Large intestine (tissue), 3 donors: Measurements from ENCODE around the gene STYXL1. TPM values are rescaled to one million over a fixed set of nuclear protein-coding genes. Genes with fewer than 3 reads are reported as not detected.

Experiments used
- DNase-seq, 2 donors: peaks; one replicate each; pipeline versions ENCODE4 v3.0.0 to v3.0.0-alpha.2; 2013
- H3K27ac ChIP-seq: one replicate; pipeline ENCODE4 v1.5.1; 2013; ENCODE audit warnings: low read length
- H3K27me3 ChIP-seq: 2 replicates; pipeline ENCODE4 v1.6.1; 2013; ENCODE audit warnings: low read length; ENCODE audit not compliant: control insufficient read depth, insufficient read depth
- H3K36me3 ChIP-seq: 2 replicates; pipeline ENCODE4 v1.6.1; 2013; ENCODE audit warnings: low read length; ENCODE audit not compliant: control insufficient read depth, insufficient read depth
- H3K4me1 ChIP-seq: one replicate; pipeline ENCODE4 v1.6.1; 2013; ENCODE audit warnings: low read length; ENCODE audit not compliant: control insufficient read depth, insufficient read depth
- H3K4me3 ChIP-seq: one replicate; pipeline ENCODE4 v1.5.1; 2013; ENCODE audit warnings: low read length
- H3K9me3 ChIP-seq: one replicate; pipeline ENCODE4 v1.6.1; 2013; ENCODE audit warnings: mild to moderate bottlenecking, low read depth, low read length, moderate library complexity; ENCODE audit not compliant: control insufficient read depth
- WGBS: methylation state at CpG from one replicate; pipeline ENCODE4 v1.1.5; 2013; ENCODE audit warnings: low lambda C conversion rate; ENCODE audit not compliant: insufficient coverage; 5-methylcytosine and 5-hydroxymethylcytosine counted together
- polyA plus RNA-seq: library from polyadenylated mRNA; unstranded; fragments of 120-200 nt; gene quantifications from one replicate; pipeline ENCODE4 v1.2.1, GENCODE V29; 2013

Gene STYXL1
- polyA plus RNA-seq, 1 donor: 55.1 TPM

DNA sequence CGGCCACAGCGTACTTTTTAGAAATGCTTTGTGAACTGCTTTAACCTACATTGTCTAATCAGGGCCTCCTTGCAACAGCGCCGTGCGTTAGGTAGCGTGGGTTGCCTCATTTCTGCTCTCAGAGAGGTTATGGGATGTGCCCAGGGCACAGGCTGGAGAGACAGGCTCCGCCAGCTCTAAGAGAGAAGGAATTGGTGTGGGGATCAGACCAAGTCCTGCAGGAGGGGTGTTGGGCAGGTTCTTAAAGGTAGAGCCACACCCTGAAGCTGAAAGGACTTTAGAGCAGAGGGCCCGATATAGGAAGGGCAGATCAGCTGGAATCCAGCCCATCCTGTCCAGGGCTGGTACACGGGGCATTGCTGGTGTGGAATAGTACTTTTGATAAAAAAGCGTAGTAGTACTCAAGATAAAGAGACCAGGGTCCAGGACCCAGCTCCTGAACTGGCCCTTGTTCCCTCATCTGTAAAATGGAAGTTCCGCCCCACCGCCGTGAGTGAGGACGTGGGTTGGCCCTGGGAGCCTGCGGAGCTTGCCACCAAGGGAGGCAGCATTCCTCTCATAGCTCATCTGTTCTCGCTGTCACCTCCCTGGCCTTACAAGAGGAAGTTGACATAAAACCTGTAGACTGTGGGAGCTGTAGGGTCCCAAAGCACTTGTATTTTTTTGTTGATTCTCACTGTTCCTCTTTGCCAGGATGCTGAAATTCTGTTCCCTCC lies 90.6 kb downstream of the STYXL1 start:
- no peaks in the 10 kb centered on the region for H3K9me3 ChIP-seq
- H3K4me1 ChIP-seq: peaks cover 29% of the 10 kb centered on the region
- H3K27me3 ChIP-seq: no peaks in the 10 kb centered on the region
- no peak overlapping the region for H3K4me3 ChIP-seq
- DNase-seq: peak; percentile 83 to 94
- H3K27ac ChIP-seq: peak overlapping the region; percentile 92
- WGBS: no CpG with 5 or more reads among the region's 16 CpGs
- peaks cover 35% of the 10 kb centered on the region for H3K36me3 ChIP-seq

DNA sequence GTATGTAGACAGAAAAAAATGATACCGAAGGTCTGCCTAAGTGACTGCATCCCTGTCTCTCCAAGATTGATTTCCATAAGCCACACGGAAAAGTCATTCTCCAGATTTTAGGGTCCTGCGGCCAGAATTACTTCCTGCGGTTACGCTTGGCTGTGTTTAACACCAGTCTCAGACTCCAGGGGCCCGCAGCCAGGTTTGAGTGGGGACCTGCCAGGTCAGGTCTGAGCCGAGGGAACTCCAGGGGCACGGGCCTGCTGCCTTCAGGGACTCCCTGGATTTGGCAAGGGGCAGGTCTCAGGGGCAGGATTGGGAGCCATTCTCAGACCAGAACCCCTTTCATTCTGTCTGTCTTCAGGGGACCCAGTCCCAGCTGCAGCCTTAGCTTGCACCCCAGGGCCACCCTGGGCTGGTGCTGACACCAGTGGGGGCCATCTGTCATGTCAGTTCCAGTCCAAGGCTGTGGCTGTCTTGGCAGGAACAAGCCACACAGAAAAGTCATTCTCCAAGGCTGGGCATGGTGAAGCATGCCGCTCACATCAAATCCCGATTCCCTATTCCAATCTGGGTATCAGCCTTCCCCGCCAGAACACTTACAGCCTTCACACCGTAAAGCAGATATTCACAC lies 92.4 kb downstream of the STYXL1 start:
- peaks cover 26% of the 10 kb centered on the region for H3K36me3 ChIP-seq
- H3K27ac ChIP-seq: no peak overlapping the region
- no peaks in the 10 kb centered on the region for H3K9me3 ChIP-seq
- H3K4me1 ChIP-seq: peaks cover 29% of the 10 kb centered on the region
- DNase-seq: no peak
- H3K4me3 ChIP-seq: no peak overlapping the region
- no CpG with 5 or more reads among the region's 12 CpGs for WGBS
- H3K27me3 ChIP-seq: no peaks in the 10 kb centered on the region

DNA sequence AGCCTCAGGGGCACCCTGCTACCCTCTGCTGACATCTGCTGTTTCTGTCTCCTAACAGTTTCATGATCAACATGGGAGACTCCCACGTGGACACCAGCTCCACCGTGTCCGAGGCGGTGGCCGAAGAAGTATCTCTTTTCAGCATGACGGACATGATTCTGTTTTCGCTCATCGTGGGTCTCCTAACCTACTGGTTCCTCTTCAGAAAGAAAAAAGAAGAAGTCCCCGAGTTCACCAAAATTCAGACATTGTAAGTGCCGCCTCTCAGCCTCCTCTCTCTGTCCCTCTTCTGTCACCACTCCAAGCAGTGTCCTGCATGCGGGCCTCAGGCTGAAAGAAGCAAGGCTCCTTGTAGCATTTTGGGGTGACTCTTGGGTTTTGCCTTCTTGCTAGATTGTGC lies 93.9 kb downstream of the STYXL1 start:
- Histone ChIP-seq H3K4me1 (peaks cover 25% of the 10 kb centered on the region), H3K27ac (no peak overlapping the region), H3K9me3 (no peaks in the 10 kb centered on the region), H3K36me3 (peaks cover 23% of the 10 kb centered on the region), H3K27me3 (no peaks in the 10 kb centered on the region), H3K4me3 (no peak overlapping the region)
- no CpG with 5 or more reads among the region's 11 CpGs for WGBS
- no peak for DNase-seq

DNA sequence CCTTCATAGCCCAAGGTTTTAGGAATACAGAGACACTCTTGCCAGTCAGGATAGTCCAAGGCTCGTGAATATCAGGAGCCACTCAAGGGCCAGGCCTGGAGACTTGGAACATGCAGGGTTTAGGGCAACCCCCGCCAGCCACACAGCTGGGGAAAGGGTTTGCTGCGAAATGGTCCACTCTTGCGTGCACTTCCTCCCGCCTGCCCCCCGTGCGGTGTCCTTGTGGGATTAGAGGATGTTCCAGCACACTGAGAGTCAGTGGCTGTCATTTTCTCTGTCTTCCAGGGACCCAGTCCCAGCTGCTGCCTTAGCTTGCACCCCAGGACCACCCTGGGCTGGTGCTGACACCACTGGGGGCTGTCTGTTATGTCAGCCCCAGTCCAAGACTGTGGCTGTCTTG lies 94.4 kb downstream of the STYXL1 start:
- Histone ChIP-seq H3K4me1 (peaks cover 22% of the 10 kb centered on the region), H3K9me3 (no peaks in the 10 kb centered on the region), H3K36me3 (peaks cover 25% of the 10 kb centered on the region), H3K27ac (no peak overlapping the region), H3K4me3 (no peak overlapping the region), H3K27me3 (no peaks in the 10 kb centered on the region)
- WGBS: no CpG with 5 or more reads among the region's 7 CpGs
- no peak for DNase-seq

DNA sequence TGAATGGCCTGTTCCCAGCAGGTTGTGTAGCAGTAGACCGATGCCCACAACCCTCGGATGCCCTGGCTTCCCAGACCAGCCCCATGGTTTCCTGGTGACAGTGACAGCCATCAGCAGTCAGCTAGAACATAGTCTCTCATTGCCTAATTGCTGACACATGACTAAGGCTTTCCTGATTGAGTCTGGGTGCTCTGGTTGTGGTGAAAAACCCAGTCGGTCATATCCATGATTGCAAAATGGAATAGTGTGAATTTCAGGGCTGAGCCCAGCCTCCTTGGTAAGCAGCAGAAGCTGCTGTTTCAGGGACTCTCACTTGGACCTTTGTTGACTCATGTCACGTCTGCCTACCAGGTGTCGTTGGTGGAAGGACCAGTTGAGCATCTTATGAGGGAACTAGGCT lies 96.3 kb downstream of the STYXL1 start:
- peaks cover 7% of the 10 kb centered on the region for H3K4me1 ChIP-seq

DNA sequence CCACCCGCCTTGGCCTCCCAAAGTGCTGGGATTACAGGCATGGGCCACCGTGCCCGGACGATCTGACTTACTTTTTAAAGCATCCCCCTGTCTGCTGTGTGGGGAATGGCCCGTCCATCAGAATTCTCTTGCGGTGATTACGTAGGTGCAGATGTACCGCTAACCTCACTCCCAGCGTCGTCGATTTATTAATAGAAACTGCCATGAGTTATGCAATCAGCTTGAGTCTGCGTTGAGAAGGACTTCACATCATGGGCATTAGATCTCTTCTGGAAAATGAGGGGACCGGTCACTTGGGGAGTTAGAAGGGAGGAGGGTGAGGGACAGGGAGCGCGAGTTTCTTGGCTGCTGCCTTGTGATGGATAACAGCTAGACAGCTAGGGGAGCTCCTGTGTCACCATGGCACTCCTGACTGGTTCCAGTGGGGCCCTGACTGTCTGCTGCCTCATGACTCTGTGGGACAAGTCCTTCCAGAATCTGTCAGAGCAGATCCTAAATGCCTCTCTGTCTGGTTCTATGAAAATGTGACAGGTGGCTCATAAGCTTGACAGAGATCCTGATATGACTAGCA lies 97.6 kb downstream of the STYXL1 start:
- no peak for DNase-seq
- no peaks in the 10 kb centered on the region for H3K27me3 ChIP-seq
- no CpG with 5 or more reads among the region's 15 CpGs for WGBS
- H3K4me1 ChIP-seq: peaks cover 14% of the 10 kb centered on the region
- peaks cover 29% of the 10 kb centered on the region for H3K36me3 ChIP-seq
- no peak overlapping the region for H3K4me3 ChIP-seq
- no peak overlapping the region for H3K27ac ChIP-seq
- H3K9me3 ChIP-seq: no peaks in the 10 kb centered on the region

More for the DNA sequence above, 96.3 kb downstream of the STYXL1 start:
- Histone ChIP-seq H3K4me3 (no peak overlapping the region), H3K36me3 (peaks cover 37% of the 10 kb centered on the region), H3K9me3 (no peaks in the 10 kb centered on the region), H3K27ac (peak overlapping the region; percentile 42), H3K27me3 (no peaks in the 10 kb centered on the region)
- no CpG with 5 or more reads among the region's 5 CpGs for WGBS
- DNase-seq: peak; percentile 57 to 66

DNA sequence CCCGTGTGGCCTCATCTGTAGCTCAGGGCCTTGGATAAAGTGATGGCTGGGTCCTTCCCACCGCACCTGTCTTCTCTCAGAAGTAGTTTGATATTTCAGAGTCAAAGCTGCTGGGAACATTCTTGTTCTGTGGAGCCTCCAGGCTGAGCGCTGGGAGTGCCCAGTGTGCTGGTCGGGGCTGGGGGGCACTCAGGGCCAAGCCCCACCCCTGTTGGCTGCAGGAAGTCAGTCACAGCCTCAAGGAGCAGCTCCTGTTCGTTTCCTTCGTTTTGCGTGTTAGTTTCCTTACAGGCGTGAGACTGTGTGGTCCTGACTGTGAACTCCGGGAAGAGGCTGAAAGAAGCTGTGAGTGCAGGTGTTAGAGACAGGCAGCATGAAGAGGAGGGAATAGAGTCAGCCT lies 99.6 kb downstream of the STYXL1 start:
- H3K4me1 ChIP-seq: peaks cover 30% of the 10 kb centered on the region
- H3K36me3 ChIP-seq: peaks cover 14% of the 10 kb centered on the region
- H3K4me3 ChIP-seq: no peak overlapping the region
- WGBS: no CpG with 5 or more reads among the region's 9 CpGs
- no peak for DNase-seq
- H3K27me3 ChIP-seq: no peaks in the 10 kb centered on the region
- H3K9me3 ChIP-seq: peaks cover 3% of the 10 kb centered on the region
- no peak overlapping the region for H3K27ac ChIP-seq

Other genes with a start within 250 kb of the STYXL1 start
- 32.1 TPM for gene CCL24, start 234.2 kb downstream of the STYXL1 start, polyA plus RNA-seq
- gene RHBDD2, start 169.0 kb downstream of the STYXL1 start, polyA plus RNA-seq: 51.9 TPM
- 67.7 TPM for gene POR, start 132.8 kb downstream of the STYXL1 start, polyA plus RNA-seq
- 61.0 TPM for gene TMEM120A, start 53.4 kb downstream of the STYXL1 start, polyA plus RNA-seq
- 166 TPM for gene MDH2, start 106 bp upstream of the STYXL1 start, polyA plus RNA-seq
- 5.8 TPM for gene SRRM3, start 153.9 kb upstream of the STYXL1 start, polyA plus RNA-seq